NT2/D1 (cell line): ENCODE data around the gene OR8A1.

Experiments used
- SUZ12 ChIP-seq: IDR thresholded peaks from 2 replicates; pipeline ENCODE4 v1.6.1; 2011; ENCODE audit not compliant: insufficient read length, insufficient read depth; ENCODE audit errors: extremely low read depth
- YY1 ChIP-seq: IDR thresholded peaks from 2 replicates; pipeline ENCODE4 v1.6.1; 2011; ENCODE audit not compliant: insufficient read length, insufficient read depth
- ZNF274 ChIP-seq: IDR thresholded peaks from 2 replicates; pipeline ENCODE4 v1.6.1; 2011; ENCODE audit warnings: mild to moderate bottlenecking, low read depth, low read length

- TF ChIP-seq ZNF274 (no peak), YY1 (no peak), SUZ12 (no peak)
Measured at GRCh38 chr11:124520550-124520854, 49.3 kb upstream of the OR8A1 start.
